Right atrium auricular region (tissue), 2 donors: ENCODE data around the gene TRPC3. TPM values are rescaled to one million over a fixed set of nuclear protein-coding genes. Genes with fewer than 3 reads are reported as not detected.

Source experiments
- DNase-seq: peaks from one replicate; pipeline ENCODE4 v3.0.0-alpha.2; 2019; ENCODE audit warnings: low spot score
- H3K27ac ChIP-seq, 2 donors: fragments of 200-600 bp; sonication (generic); 1 replicate in 1 of 2; 2 replicates in 1 of 2; pipeline ENCODE4 v1.5.1; 2016 to 2019
- H3K27me3 ChIP-seq, 2 donors: fragments of 200-600 bp; sonication (generic); one replicate each; pipeline versions ENCODE4 v1.5.1 to v1.6.0; 2017 to 2019
- H3K36me3 ChIP-seq: fragments of 200-600 bp; sonication (generic); one replicate; pipeline ENCODE4 v1.5.1; 2016
- H3K4me1 ChIP-seq, 2 donors: fragments of 200-600 bp; sonication (generic); one replicate each; pipeline versions ENCODE4 v1.5.1 to v1.6.0; 2017 to 2019
- H3K4me3 ChIP-seq, 2 donors: fragments of 200-600 bp; sonication (generic); 1 replicate in 1 of 2; 2 replicates in 1 of 2; pipeline ENCODE4 v1.5.1; 2017 to 2019; ENCODE audit warnings: mild to moderate bottlenecking in 1 of 2, moderate library complexity in 1 of 2
- H3K9me3 ChIP-seq, 2 donors: fragments of 200-600 bp; sonication (generic); one replicate each; pipeline ENCODE4 v1.5.1; 2019
- total RNA-seq, 2 donors: library from RNA; depleted of rRNA; stranded (reverse); fragments of >200 nt; gene quantifications; one replicate each; pipeline ENCODE4 v1.1.0, GENCODE V29; 2016
- TF ChIP-seq, protein P1 (sequence below), 2 donors: fragments of 200-600 bp; sonication (generic); IDR thresholded peaks; one replicate each; pipeline ENCODE4 v1.5.1; 2019; ENCODE audit warnings: antibody characterized with exemption in 2 of 2

The TRPC3 gene
- total RNA-seq, 2 donors from 2014 or later, result 0.15 to 0.63 TPM

DNA sequence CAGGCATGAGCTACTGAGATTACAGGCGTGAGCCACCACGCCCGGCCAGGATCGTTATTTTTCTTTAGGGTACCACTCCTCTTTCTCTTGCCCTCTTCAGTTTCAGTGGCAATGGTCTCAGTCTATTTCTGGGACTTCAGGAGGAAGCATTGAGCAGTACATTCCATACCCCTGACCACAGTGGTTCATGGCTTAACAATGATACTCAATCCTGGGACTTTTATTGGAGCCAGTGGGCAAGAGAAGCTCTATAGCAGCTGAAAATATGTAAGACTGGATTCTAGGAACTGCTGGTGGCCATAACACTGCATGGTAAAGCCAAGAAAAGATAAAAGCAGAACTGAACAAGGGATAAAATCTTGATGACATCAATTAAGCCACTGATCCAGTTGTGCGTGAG, 122.3 kb downstream of the TRPC3 start:
- Histone ChIP-seq H3K4me1 (peaks cover 0 to 2% of the 10 kb centered on the region in 2 donors), H3K36me3 (peaks cover 15% of the 10 kb centered on the region), H3K27ac (no peak overlapping the region), H3K9me3 (no peaks in the 10 kb centered on the region), H3K27me3 (no peaks in the 10 kb centered on the region), H3K4me3 (no peak overlapping the region)
- no peak for DNase-seq
- TF ChIP-seq, protein P1, sequence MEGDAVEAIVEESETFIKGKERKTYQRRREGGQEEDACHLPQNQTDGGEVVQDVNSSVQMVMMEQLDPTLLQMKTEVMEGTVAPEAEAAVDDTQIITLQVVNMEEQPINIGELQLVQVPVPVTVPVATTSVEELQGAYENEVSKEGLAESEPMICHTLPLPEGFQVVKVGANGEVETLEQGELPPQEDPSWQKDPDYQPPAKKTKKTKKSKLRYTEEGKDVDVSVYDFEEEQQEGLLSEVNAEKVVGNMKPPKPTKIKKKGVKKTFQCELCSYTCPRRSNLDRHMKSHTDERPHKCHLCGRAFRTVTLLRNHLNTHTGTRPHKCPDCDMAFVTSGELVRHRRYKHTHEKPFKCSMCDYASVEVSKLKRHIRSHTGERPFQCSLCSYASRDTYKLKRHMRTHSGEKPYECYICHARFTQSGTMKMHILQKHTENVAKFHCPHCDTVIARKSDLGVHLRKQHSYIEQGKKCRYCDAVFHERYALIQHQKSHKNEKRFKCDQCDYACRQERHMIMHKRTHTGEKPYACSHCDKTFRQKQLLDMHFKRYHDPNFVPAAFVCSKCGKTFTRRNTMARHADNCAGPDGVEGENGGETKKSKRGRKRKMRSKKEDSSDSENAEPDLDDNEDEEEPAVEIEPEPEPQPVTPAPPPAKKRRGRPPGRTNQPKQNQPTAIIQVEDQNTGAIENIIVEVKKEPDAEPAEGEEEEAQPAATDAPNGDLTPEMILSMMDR (IDR thresholded peaks at IDR 0.05), result no peak

Other genes starting within 250 kb of the TRPC3 start
- not detected for gene SMIM43, start 186.9 kb downstream of the TRPC3 start, total RNA-seq
- 10 to 100 TPM; 18.8 TPM for gene EXOSC9, start 150.7 kb downstream of the TRPC3 start, total RNA-seq
- 1 to 10 TPM in 1 of 2 donors, under 1 TPM in 1; 0.51 to 1.3 TPM for gene CCNA2, start 128.2 kb downstream of the TRPC3 start, total RNA-seq
- 1 to 10 TPM; 4.9 to 5.5 TPM for gene BBS7, start 81.6 kb downstream of the TRPC3 start, total RNA-seq
- gene BLTP1, start 200.3 kb upstream of the TRPC3 start, total RNA-seq, result 10 to 100 TPM; 55.2 to 71.2 TPM